ENCODE data around the gene DYNLRB2.
A peak's percentile ranks its signal among the peaks of the same experiment; 100 is the strongest.

DYNLRB2 gene

GRCh38 chr16:80540516-80541305 lies at the start of gene DYNLRB2:
DYNLRB2 (plus strand) TSS chr16:80540993; CDS start chr16:80541077, 84 bp downstream.
- peak within 1 kb of the TSS; percentile 78 for H3K4me3 ChIP-seq (ENCODE audit: low read length, poor library complexity, severe bottlenecking)

GRCh38 chr16:80500116-80500859 lies 40.5 kb upstream of the DYNLRB2 start:
- Histone ChIP-seq H3K9ac (ENCODE audit: low read depth, low read length, poor library complexity, severe bottlenecking) (no peak overlapping the region), H3K4me2 (ENCODE audit: low read depth, low read length, poor library complexity, severe bottlenecking) (peak overlapping the region; percentile 36), H2AFZ (ENCODE audit: low read length) (peak overlapping the region; percentile 47), H3K4me1 (ENCODE audit: insufficient read depth, low read length, poor library complexity, severe bottlenecking) (peaks cover 21% of the 10 kb centered on the region), H3K79me2 (ENCODE audit: insufficient read depth, low read length) (no peaks in the 10 kb centered on the region), H3K36me3 (ENCODE audit: insufficient read depth, low read length) (no peaks in the 10 kb centered on the region), H3F3A (ENCODE audit: low read depth) (no peaks in the 10 kb centered on the region), H4K20me1 (ENCODE audit: insufficient read depth, low read length, poor library complexity, severe bottlenecking) (no peaks in the 10 kb centered on the region), H3K9me3 (ENCODE audit: insufficient read depth, low read depth, low read length) (peaks cover 7% of the 10 kb centered on the region; the same call in 1 of the 2 replicates), H3K9me2 (replicated peaks; ENCODE audit: low read depth, low read length) (no peaks in the 10 kb centered on the region), H3K4me3 (ENCODE audit: low read length, poor library complexity, severe bottlenecking) (no peak overlapping the region), H3K27me3 (ENCODE audit: insufficient read depth, low read length, poor library complexity, severe bottlenecking) (no peaks in the 10 kb centered on the region)
- TF ChIP-seq CTCF (conservative IDR thresholded peaks at IDR 0.05; ENCODE audit: low read length) (peak; percentile 42), EZH2phosphoT487 (IDR thresholded peaks at IDR 0.05; ENCODE audit: borderline replicate concordance) (no peak)

More at GRCh38 chr16:80540516-80541305, at the start of gene DYNLRB2:
- Histone ChIP-seq H3K9me2 (replicated peaks; ENCODE audit: low read depth, low read length) (no peaks in the 10 kb centered on the region), H3F3A (ENCODE audit: low read depth) (0 out of 2 replicates have a peak, but pooled peaks cover 4% of the 10 kb centered on the region), H3K4me1 (ENCODE audit: insufficient read depth, low read length, poor library complexity, severe bottlenecking) (peaks cover 33% of the 10 kb centered on the region), H3K79me2 (ENCODE audit: insufficient read depth, low read length) (no peaks in the 10 kb centered on the region), H2AFZ (ENCODE audit: low read length) (peak within 1 kb of the TSS; percentile 90), H3K36me3 (ENCODE audit: insufficient read depth, low read length) (no peaks in the 10 kb centered on the region), H3K9ac (ENCODE audit: low read depth, low read length, poor library complexity, severe bottlenecking) (peak within 1 kb of the TSS; percentile 77), H3K4me2 (ENCODE audit: low read depth, low read length, poor library complexity, severe bottlenecking) (peak within 1 kb of the TSS; percentile 87), H3K27me3 (ENCODE audit: insufficient read depth, low read length, poor library complexity, severe bottlenecking) (no peaks in the 10 kb centered on the region), H4K20me1 (ENCODE audit: insufficient read depth, low read length, poor library complexity, severe bottlenecking) (no peaks in the 10 kb centered on the region), H3K9me3 (ENCODE audit: insufficient read depth, low read depth, low read length) (no peaks in the 10 kb centered on the region)
- TF ChIP-seq CTCF (conservative IDR thresholded peaks at IDR 0.05; ENCODE audit: low read length): no peak
- no peak for TF ChIP-seq EZH2phosphoT487 (IDR thresholded peaks at IDR 0.05; ENCODE audit: borderline replicate concordance)

DNA sequence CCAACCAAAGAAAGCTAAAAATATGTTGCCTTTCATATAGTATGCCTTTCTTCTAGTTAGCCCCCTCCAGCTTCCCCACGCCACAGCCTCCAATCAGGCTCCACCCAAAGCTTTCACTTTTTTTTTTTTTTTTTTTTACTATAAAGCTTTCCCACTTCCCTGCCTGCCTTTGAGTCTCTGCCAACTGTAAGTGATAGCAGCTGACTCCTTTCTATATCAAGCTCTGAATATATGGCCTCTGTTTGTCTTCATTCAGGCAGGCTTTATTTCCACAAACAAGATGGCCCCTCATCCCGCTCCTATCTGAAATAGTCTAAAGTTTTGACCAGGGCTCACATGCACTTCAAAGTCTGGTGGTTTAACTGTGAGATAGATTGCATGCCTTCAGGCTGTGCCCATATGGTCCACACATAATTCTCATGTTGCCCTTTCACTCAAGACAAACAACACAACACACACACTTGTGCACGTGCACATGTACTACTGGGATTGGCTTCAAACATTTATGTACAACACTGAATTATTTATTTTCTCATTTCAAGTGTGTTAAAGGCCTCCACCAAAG lies 39.8 kb upstream of the DYNLRB2 start:
- Histone ChIP-seq H2AFZ (ENCODE audit: low read length) (peak overlapping the region; percentile 71; the same call in 1 of the 2 replicates), H3K4me2 (ENCODE audit: low read depth, low read length, poor library complexity, severe bottlenecking) (peak overlapping the region; percentile 36), H3K4me1 (ENCODE audit: insufficient read depth, low read length, poor library complexity, severe bottlenecking) (peaks cover 21% of the 10 kb centered on the region), H3K36me3 (ENCODE audit: insufficient read depth, low read length) (no peaks in the 10 kb centered on the region), H3K9ac (ENCODE audit: low read depth, low read length, poor library complexity, severe bottlenecking) (no peak overlapping the region), H3K27me3 (ENCODE audit: insufficient read depth, low read length, poor library complexity, severe bottlenecking) (no peaks in the 10 kb centered on the region), H3K9me3 (ENCODE audit: insufficient read depth, low read depth, low read length) (peaks cover 7% of the 10 kb centered on the region; the same call in 1 of the 2 replicates), H4K20me1 (ENCODE audit: insufficient read depth, low read length, poor library complexity, severe bottlenecking) (no peaks in the 10 kb centered on the region), H3K9me2 (replicated peaks; ENCODE audit: low read depth, low read length) (no peaks in the 10 kb centered on the region), H3K79me2 (ENCODE audit: insufficient read depth, low read length) (no peaks in the 10 kb centered on the region), H3K4me3 (ENCODE audit: low read length, poor library complexity, severe bottlenecking) (no peak overlapping the region), H3F3A (ENCODE audit: low read depth) (no peaks in the 10 kb centered on the region)
- no peak for TF ChIP-seq CTCF (conservative IDR thresholded peaks at IDR 0.05; ENCODE audit: low read length)
- TF ChIP-seq EZH2phosphoT487 (IDR thresholded peaks at IDR 0.05; ENCODE audit: borderline replicate concordance): no peak
